CD4-positive, alpha-beta T cell treated with Interleukin-2 at 100 ng/mL for 4 hours (primary cell): ENCODE results near the gene NPPB.
A peak's percentile ranks its signal among the peaks of the same experiment; 100 is the strongest.

ENCODE experiments used
- DNase-seq: peaks from one replicate; pipeline ENCODE4 v3.0.0-alpha.2; 2020; ENCODE audit warnings: low spot score

Gene NPPB

GRCh38 chr1:11856698-11857097 is 2.0 kb downstream of the NPPB start:
- no peak for DNase-seq

DNA sequence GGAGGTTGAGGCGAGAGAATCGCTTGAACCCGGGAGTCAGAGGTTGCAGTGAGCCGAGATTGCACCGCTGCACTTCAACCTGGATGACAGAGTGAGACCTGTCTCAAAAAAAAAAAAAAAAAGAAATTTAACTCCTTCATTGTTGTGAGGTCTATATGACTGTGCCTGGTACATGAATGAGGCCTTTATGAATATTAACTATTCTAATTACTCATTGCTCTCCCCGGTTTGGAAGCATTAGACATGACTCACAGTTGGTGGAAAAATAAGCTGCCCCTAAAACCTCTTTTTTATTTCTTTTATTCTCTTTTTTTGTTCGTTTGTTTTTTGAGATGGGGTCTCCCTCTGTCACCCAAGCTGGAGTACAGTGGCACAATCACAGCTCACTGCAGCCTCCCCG is 3.3 kb downstream of the NPPB start:
- DNase-seq, result no peak

- no peak for DNase-seq
Measured at GRCh38 chr1:11854519-11854918, 4.2 kb downstream of the NPPB start.

GRCh38 chr1:11851180-11851579 is 7.6 kb downstream of the NPPB start:
- DNase-seq, result no peak

GRCh38 chr1:11850156-11850555 is 8.6 kb downstream of the NPPB start:
- DNase-seq, result no peak

- no peak for DNase-seq
Measured at GRCh38 chr1:11848373-11848700, 10.4 kb downstream of the NPPB start.

- no peak for DNase-seq
Measured at GRCh38 chr1:11847667-11848372, 10.9 kb downstream of the NPPB start, which contains the start of gene NPPA. TSS of gene NPPA (minus strand) at chr1:11847783. CDS start at chr1:11847684, 99 bp downstream.

- DNase-seq, result no peak
Measured at GRCh38 chr1:11845641-11846335, 13.0 kb downstream of the NPPB start.

- DNase-seq, result no peak
Measured at GRCh38 chr1:11842154-11843041, 16.3 kb downstream of the NPPB start.

DNA sequence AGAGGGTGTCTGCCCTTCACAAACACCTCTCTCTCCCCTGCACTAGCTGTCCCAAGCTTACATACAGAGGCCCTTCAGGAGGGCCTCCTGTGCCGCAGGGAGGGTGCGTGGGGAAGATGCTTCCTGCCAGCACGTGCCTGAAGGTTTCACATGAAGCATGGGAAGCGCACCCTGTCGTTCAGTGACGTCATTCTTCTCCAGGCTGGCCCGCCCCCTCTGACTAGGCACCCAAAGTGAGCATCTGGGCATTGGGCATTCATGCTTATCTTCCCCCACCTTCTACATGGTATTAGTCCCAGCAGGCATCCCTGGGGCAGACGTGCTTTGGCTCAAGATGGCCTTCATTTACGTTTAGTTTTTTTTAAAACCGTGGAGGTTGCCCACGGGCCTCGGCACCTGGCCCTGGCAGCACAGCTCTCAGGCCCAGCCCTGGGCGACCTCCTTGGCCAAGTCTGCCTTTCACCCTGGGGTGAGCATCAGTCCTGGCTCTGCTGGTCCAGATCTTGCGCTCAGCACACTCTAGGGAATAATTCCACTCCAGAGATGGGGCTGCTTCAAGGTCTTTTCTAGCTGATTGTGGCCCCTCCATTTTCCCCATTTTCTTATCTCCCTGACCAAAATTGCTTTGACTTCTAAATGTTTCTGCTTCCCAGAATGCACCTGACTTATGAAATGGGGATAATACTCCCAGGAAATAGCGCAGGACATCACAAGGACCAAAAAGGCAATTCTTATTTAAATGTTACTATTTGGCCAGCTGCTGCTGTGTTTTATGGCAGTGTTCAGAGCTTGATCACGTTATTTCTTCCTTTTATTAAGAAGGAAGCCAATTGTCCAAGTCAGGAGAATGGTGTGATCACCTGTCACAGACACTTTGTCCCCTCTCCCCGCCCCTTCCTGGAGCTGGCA is 17.2 kb downstream of the NPPB start:
- DNase-seq, result no peak

GRCh38 chr1:11839727-11840705 is 18.7 kb downstream of the NPPB start:
- DNase-seq, result no peak

DNA sequence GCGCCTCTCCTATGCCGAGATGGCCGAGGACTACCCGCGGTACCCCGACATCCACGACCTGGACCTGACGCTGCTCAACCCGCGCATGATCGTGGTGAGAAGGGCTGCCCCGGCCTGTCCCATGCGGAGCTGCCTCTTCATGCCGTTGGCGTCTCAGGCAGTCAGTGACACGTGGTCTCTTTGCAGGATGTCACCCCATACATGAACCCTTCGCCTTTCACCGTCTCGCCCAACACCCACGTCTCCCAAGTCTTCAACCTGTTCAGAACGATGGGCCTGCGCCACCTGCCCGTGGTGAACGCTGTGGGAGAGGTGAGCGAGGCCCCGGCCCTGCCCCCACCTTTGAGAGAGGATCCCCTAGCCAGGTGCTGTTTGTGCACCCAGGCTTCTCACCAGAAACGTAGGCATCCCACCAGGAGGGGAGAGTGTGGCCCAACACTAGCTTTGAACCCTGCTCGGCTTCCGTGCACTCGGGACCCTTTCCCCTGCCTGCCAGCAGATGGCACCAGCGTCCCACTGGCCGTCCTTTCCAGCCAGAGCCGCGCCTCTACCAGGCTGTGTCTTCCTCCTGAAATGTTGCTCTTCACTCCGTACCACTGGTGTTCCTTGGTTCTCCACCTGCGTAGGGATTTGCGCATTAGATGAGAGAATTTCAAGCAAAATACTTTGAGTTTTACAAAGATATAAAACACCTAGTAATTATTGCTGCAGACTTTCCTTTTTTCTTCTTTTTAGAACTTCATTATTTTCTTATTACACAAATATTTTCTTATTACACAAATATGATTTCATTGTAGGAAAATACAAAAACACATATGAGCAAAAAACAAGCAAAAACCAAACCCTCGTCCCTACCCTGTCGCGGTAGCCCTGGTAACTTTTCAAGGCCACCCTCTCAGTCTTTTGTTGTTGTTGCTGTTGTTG is 20.1 kb downstream of the NPPB start:
- DNase-seq, result peak; percentile 73

GRCh38 chr1:11837767-11838348 is 20.9 kb downstream of the NPPB start:
- DNase-seq, result no peak

DNA sequence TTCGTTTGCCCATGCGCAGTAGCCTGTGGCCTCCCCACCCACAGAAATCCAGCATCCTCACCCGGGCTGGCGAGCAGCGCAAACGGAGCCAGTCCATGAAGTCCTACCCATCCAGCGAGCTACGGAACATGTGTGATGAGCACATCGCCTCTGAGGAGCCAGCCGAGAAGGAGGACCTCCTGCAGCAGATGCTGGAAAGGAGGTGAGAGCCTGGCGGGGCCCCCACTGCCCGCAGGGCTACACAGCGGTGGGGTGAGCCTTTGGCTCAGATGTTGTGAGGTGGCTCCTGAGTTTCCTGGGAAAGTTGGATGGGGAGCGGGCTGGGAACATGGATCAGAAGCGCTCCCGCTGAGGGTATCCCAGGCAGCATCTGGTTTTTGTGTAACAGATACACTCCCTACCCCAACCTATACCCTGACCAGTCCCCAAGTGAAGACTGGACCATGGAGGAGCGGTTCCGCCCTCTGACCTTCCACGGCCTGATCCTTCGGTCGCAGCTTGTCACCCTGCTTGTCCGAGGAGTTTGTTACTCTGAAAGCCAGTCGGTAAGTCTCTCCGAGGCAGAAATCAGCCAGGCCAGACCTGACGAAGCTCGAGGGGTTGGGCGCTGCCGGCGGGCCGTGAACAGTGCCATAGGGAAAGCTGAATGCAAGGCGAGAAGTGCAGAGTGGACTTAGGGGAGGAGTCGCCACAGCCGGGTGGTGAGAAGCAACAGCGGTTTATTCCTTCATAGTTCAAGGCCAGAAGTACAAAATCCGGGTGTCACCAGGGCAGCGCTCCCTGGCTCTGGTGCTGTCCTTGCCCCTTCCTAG is 21.6 kb downstream of the NPPB start:
- no peak for DNase-seq

DNA sequence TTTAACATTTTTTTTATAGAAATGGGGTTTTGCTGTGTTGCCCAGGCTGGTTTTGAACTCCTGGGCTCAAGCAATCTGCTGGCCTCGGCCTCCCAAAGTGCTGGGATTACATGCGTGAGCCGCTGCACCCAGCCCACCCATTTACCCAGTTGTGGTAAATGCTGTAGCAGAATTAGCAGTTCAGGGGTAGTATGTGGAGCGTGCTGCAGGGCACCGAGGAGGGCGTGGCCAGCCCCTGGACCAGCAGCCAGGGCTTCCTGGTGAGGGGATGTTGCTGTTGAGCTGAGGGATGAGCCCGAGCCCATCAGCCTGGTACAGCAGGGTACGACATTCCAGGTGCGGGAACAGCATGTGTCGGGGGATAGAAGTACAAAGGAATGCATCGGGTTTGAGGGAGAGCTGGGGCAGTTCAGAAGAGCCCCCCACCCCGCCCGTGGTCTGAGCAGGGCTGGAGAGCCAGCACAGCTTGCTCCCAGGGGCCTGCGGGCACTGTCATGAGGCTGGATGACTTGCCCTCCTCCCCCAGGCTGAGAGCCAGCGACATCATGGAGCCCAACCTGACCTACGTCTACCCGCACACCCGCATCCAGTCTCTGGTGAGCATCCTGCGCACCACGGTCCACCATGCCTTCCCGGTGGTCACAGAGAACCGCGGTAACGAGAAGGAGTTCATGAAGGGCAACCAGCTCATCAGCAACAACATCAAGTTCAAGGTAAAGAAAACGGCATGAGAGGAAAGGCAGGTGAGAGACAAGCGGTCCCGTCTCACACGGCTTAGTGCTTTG is 23.1 kb downstream of the NPPB start:
- DNase-seq, result no peak

DNA sequence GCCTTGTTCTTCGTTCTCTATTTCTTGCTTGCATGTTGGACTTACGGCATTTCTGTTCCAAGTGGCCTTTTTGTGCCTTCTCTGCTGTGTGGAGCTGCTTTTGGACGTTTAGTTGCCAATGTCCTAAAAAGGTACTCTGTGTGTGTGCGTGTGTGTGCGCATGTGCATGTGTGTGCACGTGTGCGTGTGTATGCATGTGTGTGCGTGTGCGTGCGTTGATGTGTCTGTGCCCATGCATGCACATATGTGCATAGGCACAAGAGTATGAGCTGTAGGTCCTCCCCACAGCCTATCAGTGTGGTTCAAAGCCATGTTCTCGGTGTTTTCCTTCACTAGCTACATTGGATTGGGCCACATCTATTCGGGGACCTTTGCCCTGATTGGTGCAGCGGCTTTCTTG is 24.8 kb downstream of the NPPB start:
- DNase-seq, result no peak

GRCh38 chr1:11833497-11833896 is 25.2 kb downstream of the NPPB start:
- no peak for DNase-seq
